Right cardiac atrium (tissue), 5 donors: ENCODE measurements around the gene SAMD11. TPM values are rescaled to one million over a fixed set of nuclear protein-coding genes. Genes with fewer than 3 reads are reported as not detected.
"Not testable (repeated sequence)": the region's sequence is repeated elsewhere in the genome, so short reads cannot be mapped to it uniquely, and the experiment has no call there.

Source experiments
- ATAC-seq, 2 donors: fragments of 200-7000 bp; cut with Tn5 transposase; one replicate each; pipeline versions ENCODE4 v1.8.0 to v1.9.1; 2020; ENCODE audit warnings: moderate library complexity in 2 of 2, mild to moderate bottlenecking in 1 of 2
- DNase-seq, 3 donors: peaks; one replicate each; pipeline ENCODE4 v3.0.0-alpha.2; 2020
- H3K27ac ChIP-seq: one replicate; pipeline ENCODE4 v1.5.1; 2013; ENCODE audit warnings: mild to moderate bottlenecking, low read length, control low read depth, moderate library complexity
- H3K27me3 ChIP-seq: one replicate; pipeline ENCODE4 v1.6.1; 2013; ENCODE audit not compliant: control insufficient read depth, insufficient read depth
- H3K4me1 ChIP-seq: one replicate; pipeline ENCODE4 v1.6.1; 2013; ENCODE audit warnings: low read length; ENCODE audit not compliant: control insufficient read depth, insufficient read depth
- H3K4me3 ChIP-seq: one replicate; pipeline ENCODE4 v1.5.1; 2013; ENCODE audit warnings: low read length, control low read depth
- H3K9me3 ChIP-seq: one replicate; pipeline ENCODE4 v1.6.1; 2013; ENCODE audit warnings: low read length; ENCODE audit not compliant: control insufficient read depth
- WGBS: extraction: QIAGEN DNeasy Blood & Tissue Kit; methylation state at CpG from one replicate; pipeline ENCODE4 v1.1.7; 2013; 5-methylcytosine and 5-hydroxymethylcytosine counted together
- intact Hi-C, 4 donors: fragments of 100-400 bp; cut with DNase I; formaldehyde crosslinking; loops; one replicate each; pipeline versions ENCODE4 v1.11.0 to v1.14.0; 2022 to 2023
- polyA plus RNA-seq: library from polyadenylated mRNA; stranded (reverse); fragments of 200-250 nt; gene quantifications from one replicate; pipeline ENCODE4 v1.2.3, GENCODE V29; 2013
- total RNA-seq, 4 donors: library from RNA; stranded (reverse); fragmentation: NEBNext Ultra II Directional; extraction: Animal tissue kit (Norgen Biotek cat#: 25700); gene quantifications; one replicate each; pipeline ENCODE4 v1.2.1, GENCODE V29; 2021
- donor health status: healthy with polysubstance abuse.
- donor health status: DM: no; HTN: yes; CAD: no.
- donor health status: DM: no; HTN: no; CAD: no.
- donor health status: DM: no; HTN: yes; CAD: no; lungs with severe emphysema.
- donor health status: DM: yes; HTN: yes; CAD: no.

SAMD11 gene
- total and polyA plus RNA-seq, 5 donors = 6.9 to 27.2 (median 10.9) TPM

DNA sequence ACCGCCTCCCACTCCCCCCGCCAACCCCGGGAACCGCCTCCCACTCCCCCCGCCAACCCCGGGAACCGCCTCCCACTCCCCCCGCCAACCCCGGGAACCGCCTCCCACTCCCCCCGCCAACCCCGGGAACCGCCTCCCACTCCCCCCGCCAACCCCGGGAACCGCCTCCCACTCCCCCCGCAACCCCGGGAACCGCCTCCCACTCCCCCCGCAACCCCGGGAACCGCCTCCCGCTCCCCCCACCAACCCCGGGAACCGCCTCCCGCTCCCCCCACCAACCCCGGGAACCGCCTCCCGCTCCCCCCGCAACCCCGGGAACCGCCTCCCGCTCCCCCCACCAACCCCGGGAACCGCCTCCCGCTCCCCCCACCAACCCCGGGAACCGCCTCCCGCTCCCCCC lies 53.1 kb downstream of the SAMD11 start:
- peak; percentile 35 to 87 (median 64) for DNase-seq
- ATAC-seq, intact Hi-C loops, H3K4me1 ChIP-seq, H3K4me3 ChIP-seq, H3K9me3 ChIP-seq, H3K27me3 ChIP-seq, H3K27ac ChIP-seq: not testable (repeated sequence)
- 72% methylated on average over 20 of the region's 39 CpGs for WGBS

DNA sequence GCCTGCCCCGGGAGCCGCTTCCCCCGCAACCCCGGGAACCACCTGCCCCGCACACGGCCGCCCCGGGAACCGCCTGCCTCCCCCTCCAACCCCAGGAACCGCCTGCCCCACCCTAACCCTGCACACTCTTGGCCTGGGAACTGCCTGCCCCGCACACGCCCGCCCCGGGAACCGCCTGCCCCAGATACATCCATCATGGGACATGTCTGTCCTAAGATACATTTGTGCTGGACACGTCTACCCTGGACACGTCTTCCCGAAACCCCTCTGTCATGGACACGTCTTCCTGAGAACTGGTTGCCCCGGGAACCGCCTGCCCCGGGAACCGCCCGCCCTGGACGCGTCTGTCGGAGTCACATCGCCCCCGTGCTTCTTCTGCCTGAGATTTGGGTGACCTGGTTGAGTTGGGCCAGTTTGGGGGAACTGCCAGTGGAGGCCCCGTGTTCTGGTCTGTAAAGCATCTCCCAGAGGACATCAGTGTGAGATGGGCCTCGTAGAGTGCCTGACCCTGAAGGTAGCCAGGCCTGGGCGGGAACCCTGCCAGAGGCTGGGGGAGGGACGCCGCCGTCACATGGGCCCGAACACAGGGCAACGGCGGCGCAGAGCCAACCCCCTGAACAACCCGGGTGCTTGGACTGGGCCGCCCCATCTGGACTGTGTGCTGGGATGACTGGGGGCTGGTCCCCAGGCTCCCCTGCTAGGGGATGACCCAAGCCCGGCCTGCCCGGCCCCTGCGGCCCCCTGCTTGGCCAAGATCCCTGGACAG lies 54.5 kb downstream of the SAMD11 start:
- intact Hi-C loops = no loop called here
- 88% methylated on average over 44 of the region's 44 CpGs for WGBS

DNA sequence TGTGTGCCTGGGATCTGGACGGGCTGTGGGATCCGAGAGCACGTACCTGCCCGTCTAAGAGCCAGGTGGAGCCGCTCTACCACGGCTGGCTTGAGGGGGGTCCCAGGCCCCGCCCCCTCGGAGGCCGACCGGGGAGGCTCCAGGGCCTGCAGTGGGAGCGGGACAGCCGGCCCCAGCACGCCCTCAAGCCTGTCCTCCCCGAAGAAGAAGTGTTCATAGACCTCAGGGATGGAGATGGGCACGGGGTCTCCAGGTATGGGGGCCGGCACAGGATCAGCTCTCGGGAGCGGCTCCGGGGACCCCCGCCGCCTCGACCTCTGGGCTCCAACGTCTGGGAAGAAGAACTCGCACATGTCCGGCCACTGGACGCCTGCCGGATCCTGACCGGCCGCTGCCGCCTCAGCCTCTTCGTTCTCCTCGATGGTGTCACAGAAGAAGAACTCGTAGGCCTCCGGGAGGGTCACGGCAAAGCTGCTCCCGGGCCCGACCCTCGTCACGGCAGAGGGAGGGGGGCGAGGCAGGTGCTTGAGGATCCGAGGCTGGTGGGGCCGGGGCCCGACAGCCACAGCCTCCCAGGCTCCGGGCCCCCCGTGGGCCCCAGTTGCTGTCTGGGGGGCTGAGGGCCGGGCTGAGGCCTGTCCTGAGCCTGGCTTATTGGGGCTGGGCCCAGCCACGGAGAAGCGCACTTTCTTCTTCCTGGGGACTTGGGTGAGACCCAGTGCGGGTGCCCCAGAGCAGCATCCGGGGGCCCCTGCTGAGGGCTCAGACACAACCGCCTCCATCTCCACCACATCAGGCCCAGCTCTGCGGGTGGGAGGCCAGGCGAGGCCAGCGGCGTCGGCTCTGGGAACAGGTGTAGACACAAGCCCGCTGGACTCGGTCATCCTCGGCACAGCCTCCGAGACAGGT lies 55.4 kb downstream of the SAMD11 start:
- 87% methylated on average over 60 of the region's 60 CpGs for WGBS
- Histone ChIP-seq H3K27me3 (no peaks in the 10 kb centered on the region), H3K4me3 (no peak overlapping the region), H3K9me3 (no peaks in the 10 kb centered on the region), H3K4me1 (no peaks in the 10 kb centered on the region), H3K27ac (no peak overlapping the region)
- DNase-seq (peak; percentile 16 to 54 (median 50)), ATAC-seq (no peak)
- intact Hi-C loops = no loop called here

More for the DNA sequence above, 54.5 kb downstream of the SAMD11 start:
- H3K9me3 ChIP-seq = no peaks in the 10 kb centered on the region
- no peak for ATAC-seq
- H3K4me3 ChIP-seq = no peak overlapping the region
- no peaks in the 10 kb centered on the region for H3K27me3 ChIP-seq
- peak in 2 of 3 donors; percentile 18 to 68 for DNase-seq
- H3K27ac ChIP-seq = no peak overlapping the region
- H3K4me1 ChIP-seq = no peaks in the 10 kb centered on the region

DNA sequence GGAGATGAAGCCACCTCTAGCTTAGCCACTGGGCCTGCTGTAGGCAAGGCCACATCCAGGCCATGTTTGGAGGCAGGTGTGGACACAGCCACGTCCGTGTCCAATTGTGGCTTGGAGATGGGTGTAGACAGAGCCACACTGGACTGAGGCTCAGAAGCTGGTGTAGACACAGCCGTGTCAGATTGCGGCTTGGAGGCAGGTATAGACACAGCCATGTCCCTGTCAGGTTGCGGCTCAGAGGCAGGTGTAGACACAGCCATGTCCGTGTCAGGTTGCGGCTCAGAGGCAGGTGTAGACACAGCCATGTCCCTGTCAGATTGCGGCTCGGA lies 56.0 kb downstream of the SAMD11 start:
- Histone ChIP-seq H3K4me1 (no peaks in the 10 kb centered on the region), H3K4me3 (no peak overlapping the region), H3K27me3 (no peaks in the 10 kb centered on the region), H3K27ac (no peak overlapping the region), H3K9me3 (no peaks in the 10 kb centered on the region)
- DNase-seq (no peak), ATAC-seq (no peak)
- intact Hi-C loops = loop anchor here in 1 of 4 donors (5.0 kb wide), 1 partner anchor 83 kb away; no protein-coding TSS in a partner anchor
- 94% methylated on average over 9 of the region's 9 CpGs for WGBS

DNA sequence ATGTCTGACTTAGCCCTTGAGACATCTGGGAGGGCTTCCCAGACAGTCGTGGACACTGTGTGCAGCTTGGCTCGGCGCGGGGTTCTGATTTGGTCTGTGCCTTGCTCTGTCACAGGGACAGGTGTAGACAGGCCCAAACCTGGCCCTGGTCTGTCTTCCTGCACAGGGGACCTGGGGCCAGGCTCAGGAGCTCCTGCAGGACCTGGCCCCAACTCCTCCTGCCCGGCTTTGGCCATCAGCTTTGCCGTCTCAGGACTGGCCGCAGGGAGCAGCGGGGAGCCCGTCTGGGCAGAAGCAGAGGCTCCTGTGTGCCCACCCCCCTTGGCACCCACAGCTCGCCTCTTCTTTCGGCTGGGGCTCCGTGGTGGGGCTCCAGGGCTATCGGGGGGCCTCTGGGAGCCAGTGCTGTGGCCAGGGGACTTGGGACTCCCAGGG lies 56.4 kb downstream of the SAMD11 start:
- H3K27me3 ChIP-seq = no peaks in the 10 kb centered on the region
- H3K27ac ChIP-seq = peak overlapping the region; percentile 1
- intact Hi-C loops = loop anchor here in 1 of 4 donors (5.0 kb wide), 1 partner anchor 82 kb away; no protein-coding TSS in a partner anchor
- ATAC-seq (peak in 1 of 2 donors; percentile 1), DNase-seq (peak in 2 of 3 donors; percentile 54 to 57)
- no peaks in the 10 kb centered on the region for H3K4me1 ChIP-seq
- H3K9me3 ChIP-seq = no peaks in the 10 kb centered on the region
- WGBS = 64% methylated on average over 13 of the region's 13 CpGs
- peak overlapping the region; percentile 22 for H3K4me3 ChIP-seq

DNA sequence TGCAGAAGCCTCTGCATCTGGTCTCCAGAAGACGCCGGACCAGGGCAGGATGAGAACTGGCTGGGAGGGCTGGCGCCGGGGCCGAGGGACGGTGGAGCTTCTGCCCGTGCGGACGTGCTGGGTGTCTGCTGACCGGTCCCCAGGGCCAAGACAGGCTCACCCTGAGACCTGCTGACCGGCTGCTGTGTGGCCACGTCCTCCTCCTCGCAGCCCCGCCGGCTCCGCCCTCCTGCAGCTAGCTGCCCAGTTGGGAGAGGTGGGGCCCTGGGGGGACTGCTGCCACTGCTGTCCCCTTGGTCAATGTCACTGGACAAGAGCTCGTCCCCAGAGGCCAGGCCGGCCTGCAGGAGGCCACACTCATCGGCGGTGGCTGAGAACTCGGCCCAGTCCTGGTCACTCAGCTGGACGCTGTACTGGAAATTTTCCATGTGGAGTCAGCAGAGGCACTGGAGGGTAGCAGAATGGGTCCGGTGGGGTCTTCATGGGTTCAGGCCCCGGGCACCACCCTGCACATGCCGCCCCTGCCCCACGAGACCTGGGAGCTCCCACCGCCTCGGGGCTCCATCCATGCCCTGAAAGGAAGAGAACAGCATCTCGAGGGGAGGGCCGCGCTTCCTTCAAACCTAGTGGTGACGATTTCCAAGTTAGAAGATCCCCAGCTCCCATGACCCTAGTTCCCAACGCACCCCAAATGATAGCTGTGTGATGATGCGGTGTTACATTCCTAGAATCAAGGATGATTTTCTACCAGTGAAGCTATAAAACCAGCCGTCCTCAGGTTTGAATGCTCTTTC lies 57.1 kb downstream of the SAMD11 start:
- Histone ChIP-seq H3K9me3 (no peaks in the 10 kb centered on the region), H3K4me1 (no peaks in the 10 kb centered on the region), H3K27ac (peak overlapping the region; percentile 81), H3K27me3 (no peaks in the 10 kb centered on the region), H3K4me3 (peak overlapping the region; percentile 22)
- ATAC-seq (peak; percentile 62 to 69), DNase-seq (peak; percentile 65 to 91 (median 86))
- 55% methylated on average over 35 of the region's 35 CpGs for WGBS
- intact Hi-C loops = loop anchor here in 1 of 4 donors (5.0 kb wide), 1 partner anchor 82 kb away; no protein-coding TSS in a partner anchor

DNA sequence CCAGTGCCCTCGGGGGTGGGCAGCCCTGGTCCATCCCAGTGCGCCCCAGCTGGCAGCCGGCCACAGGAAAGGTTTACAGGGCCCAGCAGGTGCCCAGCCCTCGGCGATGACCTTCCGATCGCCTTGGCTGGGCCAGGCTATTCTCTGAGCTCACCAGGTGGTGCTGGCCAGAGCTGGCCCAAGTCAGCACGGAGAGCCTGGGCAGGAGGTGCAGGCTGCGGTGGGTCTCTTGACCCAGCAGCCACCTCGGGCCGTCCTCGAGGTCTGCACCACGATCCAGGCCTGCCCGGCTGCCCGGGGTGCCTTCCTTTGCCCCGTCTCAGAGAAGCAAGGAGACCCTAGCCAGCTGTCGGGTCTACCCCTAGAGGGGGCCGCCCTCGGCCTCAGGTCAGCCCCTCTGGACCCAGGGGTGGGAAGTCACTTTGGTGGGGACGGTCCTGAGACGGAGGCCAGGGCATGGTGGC lies 57.8 kb downstream of the SAMD11 start:
- Histone ChIP-seq H3K4me1 (no peaks in the 10 kb centered on the region), H3K27ac (peak overlapping the region; percentile 81), H3K4me3 (peak overlapping the region; percentile 12), H3K27me3 (no peaks in the 10 kb centered on the region), H3K9me3 (no peaks in the 10 kb centered on the region)
- 75% methylated on average over 21 of the region's 21 CpGs for WGBS
- ATAC-seq (peak; percentile 3 to 9), DNase-seq (peak; percentile 30 to 73 (median 58))
- intact Hi-C loops = loop anchor here in 1 of 4 donors (5.0 kb wide), 1 partner anchor 81 kb away; no protein-coding TSS in a partner anchor

DNA sequence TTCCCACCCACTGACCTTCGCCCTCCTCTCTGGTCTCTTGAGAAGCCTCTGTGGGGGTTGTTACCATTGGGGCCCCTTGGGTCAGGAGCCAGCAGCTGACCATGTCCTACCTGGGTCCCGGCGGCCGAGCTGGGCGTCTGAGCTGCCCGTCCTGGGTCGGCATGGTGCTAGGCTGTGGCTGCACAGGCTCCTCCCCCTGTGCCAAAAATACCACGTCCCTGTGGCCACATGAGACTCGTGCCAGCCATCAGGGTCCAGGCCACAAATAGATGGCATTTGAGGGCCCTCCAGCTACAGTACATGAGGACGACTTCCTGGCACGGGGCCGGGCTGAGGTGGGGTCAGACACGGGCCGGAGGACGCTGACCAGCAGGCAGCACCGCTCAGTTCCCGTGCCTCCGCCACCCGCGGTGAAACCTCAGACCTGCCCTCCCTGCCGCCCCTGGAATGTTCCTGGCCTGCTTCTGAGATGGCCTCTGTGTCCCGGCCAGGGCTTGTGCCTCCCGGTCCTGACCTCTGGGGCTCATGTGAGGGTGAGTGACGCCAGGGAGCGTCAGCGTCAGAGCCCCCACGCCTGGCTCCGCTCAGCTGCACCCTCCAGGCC lies 58.3 kb downstream of the SAMD11 start, which contains the start of gene PERM1:
PERM1 (minus strand) TSS at position 139 of the 604 bp plus-strand sequence. CDS start 1,064 bp downstream, outside the sequence.
- Histone ChIP-seq H3K4me3 (peak within 1 kb of the TSS; percentile 12), H3K4me1 (no peaks in the 10 kb centered on the region), H3K27ac (peak within 1 kb of the TSS; percentile 81), H3K27me3 (no peaks in the 10 kb centered on the region), H3K9me3 (no peaks in the 10 kb centered on the region)
- ATAC-seq = peak; percentile 67 to 68
- intact Hi-C loops = loop anchor here in 1 of 4 donors (5.0 kb wide), 1 partner anchor 80 kb away; no protein-coding TSS in a partner anchor
- 52% methylated on average over 28 of the region's 28 CpGs for WGBS
- peak; percentile 70 to 89 (median 85) for DNase-seq

DNA sequence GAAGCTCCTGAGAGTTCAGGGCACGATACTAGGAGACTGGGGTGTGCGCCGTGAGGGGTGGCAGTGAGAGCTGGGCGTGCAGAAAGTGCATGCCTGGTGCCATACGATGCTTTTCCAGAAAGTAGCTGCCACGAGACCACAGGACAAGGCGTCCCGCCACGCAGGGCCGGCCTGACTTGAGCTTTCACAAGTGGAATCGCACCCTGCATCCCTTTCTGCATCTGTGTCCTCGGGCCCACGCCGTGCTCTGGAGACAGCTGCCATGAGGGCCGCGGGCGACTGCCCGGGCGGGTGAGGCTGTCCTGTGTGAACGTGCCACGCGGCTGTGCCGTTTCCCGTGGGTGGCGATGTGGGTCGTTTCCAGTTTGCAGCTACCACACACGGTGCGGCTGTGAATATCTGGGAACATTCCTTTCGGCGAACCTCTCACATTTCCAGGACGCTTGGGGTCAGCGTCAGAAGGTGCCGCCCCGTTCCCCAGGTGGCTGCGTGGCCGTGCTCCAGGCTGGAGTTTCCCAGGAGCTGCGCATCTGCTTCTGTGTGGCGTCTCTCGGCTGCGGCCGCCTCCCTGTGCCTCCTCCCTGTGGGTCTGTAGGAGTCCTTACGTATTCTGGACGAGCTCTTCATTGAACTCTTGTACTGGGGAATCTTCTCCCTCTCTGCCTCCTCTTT lies 59.2 kb downstream of the SAMD11 start:
- no peak for ATAC-seq
- no peak overlapping the region for H3K4me3 ChIP-seq
- peak overlapping the region; percentile 15 for H3K27ac ChIP-seq
- no peaks in the 10 kb centered on the region for H3K27me3 ChIP-seq
- H3K4me1 ChIP-seq = no peaks in the 10 kb centered on the region
- 84% methylated on average over 43 of the region's 43 CpGs for WGBS
- peak; percentile 19 to 64 (median 54) for DNase-seq
- no peaks in the 10 kb centered on the region for H3K9me3 ChIP-seq
- intact Hi-C loops = loop anchor here in 1 of 4 donors (5.0 kb wide), 1 partner anchor 79 kb away; no protein-coding TSS in a partner anchor
